ENCODE results near the gene ARID4A. TPM values are rescaled to one million over a fixed set of nuclear protein-coding genes. Genes with fewer than 3 reads are reported as not detected.

The ARID4A gene
- total and polyA plus RNA-seq, 3 donors from 2014 or later = 3.1 to 29.3 (median 26.9) TPM

DNA sequence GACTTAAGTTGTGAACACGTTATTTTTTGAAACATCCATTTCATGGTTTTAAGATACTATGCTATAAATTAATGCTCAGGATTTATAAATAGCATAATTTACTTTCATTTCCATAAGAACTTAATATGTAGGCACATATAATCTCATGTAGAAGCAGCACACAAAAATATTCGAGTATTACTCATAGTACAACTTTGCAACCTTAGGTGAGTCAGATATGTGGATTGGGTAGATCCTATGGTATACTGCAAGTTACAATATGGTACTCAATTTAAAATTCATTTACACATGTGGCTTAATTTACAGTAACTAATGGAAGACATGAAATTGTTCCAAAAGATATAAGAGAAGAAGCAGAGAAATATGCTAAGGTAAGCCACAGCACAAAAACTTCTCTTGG lies 27.7 kb upstream of the ARID4A start:
- H3K36me3 ChIP-seq (ENCODE audit: low read depth, missing control alignments) = no peaks in the 10 kb centered on the region
- 79 to 87% methylated on average over 2 of the region's 2 CpGs for WGBS, 2 donors
- intact Hi-C loops (cut with DNase I; ENCODE audit: low total_unique reads) = no loop called here

DNA sequence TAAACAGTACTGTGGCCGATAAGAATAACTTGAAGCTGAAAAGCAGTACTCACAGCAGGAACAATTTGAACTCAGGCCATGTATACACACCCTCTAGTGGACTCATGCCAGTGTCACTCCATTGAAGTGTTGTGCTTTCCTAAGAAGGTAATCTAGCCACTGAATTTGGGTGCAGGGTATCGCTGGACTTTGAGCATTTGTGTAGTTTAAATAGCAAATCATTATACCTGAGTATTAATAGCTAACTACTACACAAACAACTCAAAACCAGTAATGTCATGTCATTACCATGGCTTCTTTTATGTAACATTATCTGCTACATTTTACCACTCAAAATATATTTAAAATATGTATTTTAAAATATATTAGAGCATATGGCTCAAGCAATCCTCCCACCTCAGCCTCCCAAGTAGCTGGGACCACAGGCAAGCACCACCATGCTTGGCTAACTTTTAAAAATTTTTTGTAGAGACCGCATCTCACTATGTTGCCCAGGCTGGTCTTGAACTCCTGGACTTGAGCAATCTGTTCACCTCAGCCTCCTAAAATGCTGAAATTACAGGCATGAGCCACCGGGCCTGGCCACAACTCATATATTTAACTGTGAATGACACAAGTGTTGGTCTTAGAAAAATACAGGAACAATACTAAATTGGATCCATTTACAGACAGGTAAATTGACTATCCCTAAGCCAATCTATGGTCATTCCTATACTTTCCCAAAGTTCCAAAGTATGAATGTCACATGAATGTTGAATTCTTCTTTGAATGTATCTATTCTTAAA lies 25.6 kb upstream of the ARID4A start:
- no peak overlapping the region for H3K4me3 ChIP-seq
- no peaks in the 10 kb centered on the region for H3K27me3 ChIP-seq
- WGBS, 2 donors = 75 to 77% methylated on average over 4 of the region's 4 CpGs
- intact Hi-C loops (cut with DNase I; ENCODE audit: low total_unique reads) = no loop called here
- no peaks in the 10 kb centered on the region for H3K9me3 ChIP-seq
- no peaks in the 10 kb centered on the region for H3K4me1 ChIP-seq
- no peak for TF ChIP-seq POLR2A (IDR thresholded peaks at IDR 0.05)
- TF ChIP-seq, protein P1, sequence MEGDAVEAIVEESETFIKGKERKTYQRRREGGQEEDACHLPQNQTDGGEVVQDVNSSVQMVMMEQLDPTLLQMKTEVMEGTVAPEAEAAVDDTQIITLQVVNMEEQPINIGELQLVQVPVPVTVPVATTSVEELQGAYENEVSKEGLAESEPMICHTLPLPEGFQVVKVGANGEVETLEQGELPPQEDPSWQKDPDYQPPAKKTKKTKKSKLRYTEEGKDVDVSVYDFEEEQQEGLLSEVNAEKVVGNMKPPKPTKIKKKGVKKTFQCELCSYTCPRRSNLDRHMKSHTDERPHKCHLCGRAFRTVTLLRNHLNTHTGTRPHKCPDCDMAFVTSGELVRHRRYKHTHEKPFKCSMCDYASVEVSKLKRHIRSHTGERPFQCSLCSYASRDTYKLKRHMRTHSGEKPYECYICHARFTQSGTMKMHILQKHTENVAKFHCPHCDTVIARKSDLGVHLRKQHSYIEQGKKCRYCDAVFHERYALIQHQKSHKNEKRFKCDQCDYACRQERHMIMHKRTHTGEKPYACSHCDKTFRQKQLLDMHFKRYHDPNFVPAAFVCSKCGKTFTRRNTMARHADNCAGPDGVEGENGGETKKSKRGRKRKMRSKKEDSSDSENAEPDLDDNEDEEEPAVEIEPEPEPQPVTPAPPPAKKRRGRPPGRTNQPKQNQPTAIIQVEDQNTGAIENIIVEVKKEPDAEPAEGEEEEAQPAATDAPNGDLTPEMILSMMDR (IDR thresholded peaks at IDR 0.05) = no peak
- no peak for DNase-seq
- no peak overlapping the region for H3K27ac ChIP-seq
- no peaks in the 10 kb centered on the region for H3K36me3 ChIP-seq (ENCODE audit: low read depth, missing control alignments)

More for the DNA sequence above, 27.7 kb upstream of the ARID4A start:
- no peak for TF ChIP-seq POLR2A (IDR thresholded peaks at IDR 0.05)
- TF ChIP-seq, protein P1 (IDR thresholded peaks at IDR 0.05) = no peak
- H3K27me3 ChIP-seq = no peaks in the 10 kb centered on the region
- no peak overlapping the region for H3K27ac ChIP-seq
- no peaks in the 10 kb centered on the region for H3K4me1 ChIP-seq
- no peaks in the 10 kb centered on the region for H3K9me3 ChIP-seq
- no peak overlapping the region for H3K4me3 ChIP-seq
- no peak for DNase-seq

DNA sequence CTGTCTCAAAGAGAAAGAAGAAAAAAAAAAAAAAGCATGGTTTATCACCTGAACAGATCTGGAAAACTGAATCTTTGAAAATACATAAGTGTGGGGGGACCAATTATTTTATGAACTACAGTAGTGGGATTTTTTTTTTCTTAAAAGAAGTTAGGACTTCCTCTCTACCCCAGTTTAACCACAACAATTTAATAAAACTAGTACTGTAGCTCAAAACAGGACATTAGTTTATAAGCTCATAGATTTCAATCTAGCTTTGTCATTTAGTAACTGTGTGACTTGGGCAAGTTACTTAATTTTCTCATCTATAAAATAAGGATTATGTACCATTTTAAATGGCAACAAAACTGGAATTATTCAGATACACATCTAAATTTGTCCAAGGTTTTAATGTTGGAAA lies 23.5 kb upstream of the ARID4A start:
- Histone ChIP-seq H3K27ac (no peak overlapping the region), H3K4me3 (no peak overlapping the region), H3K9me3 (no peaks in the 10 kb centered on the region), H3K4me1 (no peaks in the 10 kb centered on the region), H3K36me3 (ENCODE audit: low read depth, missing control alignments) (no peaks in the 10 kb centered on the region), H3K27me3 (no peaks in the 10 kb centered on the region)
- intact Hi-C loops (cut with DNase I; ENCODE audit: low total_unique reads) = no loop called here
- TF ChIP-seq, protein P1 (IDR thresholded peaks at IDR 0.05) = no peak
- no peak for TF ChIP-seq POLR2A (IDR thresholded peaks at IDR 0.05)
- DNase-seq = no peak

DNA sequence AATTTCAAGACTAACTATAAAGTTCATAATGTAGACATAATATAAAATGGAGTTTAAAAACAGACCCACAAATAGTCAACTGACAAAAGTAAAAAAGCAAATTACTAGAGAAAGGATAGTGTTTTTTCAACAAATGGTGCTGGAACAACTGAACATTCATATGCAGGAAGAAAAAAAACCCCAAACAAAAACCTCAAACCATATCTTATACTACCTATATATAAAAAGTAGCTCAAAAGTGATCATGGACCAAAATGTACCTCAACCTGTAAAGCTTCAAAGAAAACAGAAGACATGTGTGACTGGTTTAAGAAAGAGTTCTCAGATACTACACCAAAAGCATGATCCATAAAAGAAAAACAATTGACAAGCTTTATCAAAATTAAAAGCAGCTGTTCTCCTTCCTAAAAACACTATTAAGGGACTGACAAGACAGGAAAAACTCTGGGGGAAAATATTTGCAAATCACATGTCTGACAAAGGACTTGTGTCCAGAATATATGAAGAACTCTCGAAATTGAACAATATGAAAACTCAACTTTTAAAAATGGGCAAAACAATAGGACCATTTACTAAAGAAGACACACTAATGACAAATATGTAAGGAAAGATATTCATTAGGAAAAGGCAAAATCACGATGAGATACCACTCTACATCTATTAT lies 22.7 kb upstream of the ARID4A start:
- H3K36me3 ChIP-seq (ENCODE audit: low read depth, missing control alignments) = no peaks in the 10 kb centered on the region
- no peak for DNase-seq
- intact Hi-C loops (cut with DNase I; ENCODE audit: low total_unique reads) = no loop called here
- TF ChIP-seq, protein P1 (IDR thresholded peaks at IDR 0.05) = no peak
- TF ChIP-seq POLR2A (IDR thresholded peaks at IDR 0.05) = no peak
- H3K27ac ChIP-seq = no peak overlapping the region
- no peaks in the 10 kb centered on the region for H3K4me1 ChIP-seq
- H3K9me3 ChIP-seq = no peaks in the 10 kb centered on the region
- WGBS, 2 donors = 83 to 88% methylated on average over 2 of the region's 2 CpGs
- no peaks in the 10 kb centered on the region for H3K27me3 ChIP-seq
- no peak overlapping the region for H3K4me3 ChIP-seq
